Measurements from ENCODE around the gene PRKCH.

DNA sequence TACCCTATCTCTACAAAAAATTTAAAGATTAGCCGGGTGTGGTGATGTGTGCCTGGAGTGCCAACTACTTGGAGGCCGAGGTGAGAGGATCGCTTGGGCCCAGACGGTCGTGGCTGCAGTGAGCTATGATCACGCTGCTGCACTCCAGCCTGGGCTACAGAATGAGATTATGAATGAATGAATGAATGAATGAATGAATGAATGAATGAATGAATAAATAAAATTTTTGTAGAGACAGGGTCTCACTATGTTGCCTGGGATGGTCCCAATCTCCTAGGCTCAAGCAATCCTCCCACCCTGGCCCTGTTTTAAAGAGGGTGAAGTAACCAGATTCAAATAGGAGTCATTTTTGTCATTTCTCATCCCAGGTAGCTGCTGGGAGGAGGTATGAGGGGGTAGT lies 197.7 kb downstream of the PRKCH start:
- no peak for TF ChIP-seq POLR2A (IDR thresholded peaks at IDR 0.05; ENCODE audit: low read depth, low read length)
- no peak for TF ChIP-seq MYC (IDR thresholded peaks at IDR 0.05; ENCODE audit: insufficient read depth, insufficient read length, insufficient replicate concordance, low read length, severe bottlenecking)
- no peak for TF ChIP-seq CHD1 (IDR thresholded peaks at IDR 0.05; ENCODE audit: low read depth, low read length)
- TF ChIP-seq E2F8 (IDR thresholded peaks at IDR 0.05; ENCODE audit: low read depth, partially characterized antibody), result no peak
- TF ChIP-seq, protein P1, sequence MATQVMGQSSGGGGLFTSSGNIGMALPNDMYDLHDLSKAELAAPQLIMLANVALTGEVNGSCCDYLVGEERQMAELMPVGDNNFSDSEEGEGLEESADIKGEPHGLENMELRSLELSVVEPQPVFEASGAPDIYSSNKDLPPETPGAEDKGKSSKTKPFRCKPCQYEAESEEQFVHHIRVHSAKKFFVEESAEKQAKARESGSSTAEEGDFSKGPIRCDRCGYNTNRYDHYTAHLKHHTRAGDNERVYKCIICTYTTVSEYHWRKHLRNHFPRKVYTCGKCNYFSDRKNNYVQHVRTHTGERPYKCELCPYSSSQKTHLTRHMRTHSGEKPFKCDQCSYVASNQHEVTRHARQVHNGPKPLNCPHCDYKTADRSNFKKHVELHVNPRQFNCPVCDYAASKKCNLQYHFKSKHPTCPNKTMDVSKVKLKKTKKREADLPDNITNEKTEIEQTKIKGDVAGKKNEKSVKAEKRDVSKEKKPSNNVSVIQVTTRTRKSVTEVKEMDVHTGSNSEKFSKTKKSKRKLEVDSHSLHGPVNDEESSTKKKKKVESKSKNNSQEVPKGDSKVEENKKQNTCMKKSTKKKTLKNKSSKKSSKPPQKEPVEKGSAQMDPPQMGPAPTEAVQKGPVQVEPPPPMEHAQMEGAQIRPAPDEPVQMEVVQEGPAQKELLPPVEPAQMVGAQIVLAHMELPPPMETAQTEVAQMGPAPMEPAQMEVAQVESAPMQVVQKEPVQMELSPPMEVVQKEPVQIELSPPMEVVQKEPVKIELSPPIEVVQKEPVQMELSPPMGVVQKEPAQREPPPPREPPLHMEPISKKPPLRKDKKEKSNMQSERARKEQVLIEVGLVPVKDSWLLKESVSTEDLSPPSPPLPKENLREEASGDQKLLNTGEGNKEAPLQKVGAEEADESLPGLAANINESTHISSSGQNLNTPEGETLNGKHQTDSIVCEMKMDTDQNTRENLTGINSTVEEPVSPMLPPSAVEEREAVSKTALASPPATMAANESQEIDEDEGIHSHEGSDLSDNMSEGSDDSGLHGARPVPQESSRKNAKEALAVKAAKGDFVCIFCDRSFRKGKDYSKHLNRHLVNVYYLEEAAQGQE (IDR thresholded peaks at IDR 0.05; ENCODE audit: low read depth, low read length), result no peak
- TF ChIP-seq, protein P2, sequence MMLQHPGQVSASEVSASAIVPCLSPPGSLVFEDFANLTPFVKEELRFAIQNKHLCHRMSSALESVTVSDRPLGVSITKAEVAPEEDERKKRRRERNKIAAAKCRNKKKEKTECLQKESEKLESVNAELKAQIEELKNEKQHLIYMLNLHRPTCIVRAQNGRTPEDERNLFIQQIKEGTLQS (IDR thresholded peaks at IDR 0.05; ENCODE audit: borderline replicate concordance, extremely low read depth, low read depth, low read length), result no peak
- TF ChIP-seq EZH2 (IDR thresholded peaks at IDR 0.05; ENCODE audit: borderline replicate concordance, control insufficient read depth, low read depth, low read length), result no peak
- no peak for TF ChIP-seq CHD2 (IDR thresholded peaks at IDR 0.05; ENCODE audit: borderline replicate concordance, low read depth, low read length)
- TF ChIP-seq, protein P3, sequence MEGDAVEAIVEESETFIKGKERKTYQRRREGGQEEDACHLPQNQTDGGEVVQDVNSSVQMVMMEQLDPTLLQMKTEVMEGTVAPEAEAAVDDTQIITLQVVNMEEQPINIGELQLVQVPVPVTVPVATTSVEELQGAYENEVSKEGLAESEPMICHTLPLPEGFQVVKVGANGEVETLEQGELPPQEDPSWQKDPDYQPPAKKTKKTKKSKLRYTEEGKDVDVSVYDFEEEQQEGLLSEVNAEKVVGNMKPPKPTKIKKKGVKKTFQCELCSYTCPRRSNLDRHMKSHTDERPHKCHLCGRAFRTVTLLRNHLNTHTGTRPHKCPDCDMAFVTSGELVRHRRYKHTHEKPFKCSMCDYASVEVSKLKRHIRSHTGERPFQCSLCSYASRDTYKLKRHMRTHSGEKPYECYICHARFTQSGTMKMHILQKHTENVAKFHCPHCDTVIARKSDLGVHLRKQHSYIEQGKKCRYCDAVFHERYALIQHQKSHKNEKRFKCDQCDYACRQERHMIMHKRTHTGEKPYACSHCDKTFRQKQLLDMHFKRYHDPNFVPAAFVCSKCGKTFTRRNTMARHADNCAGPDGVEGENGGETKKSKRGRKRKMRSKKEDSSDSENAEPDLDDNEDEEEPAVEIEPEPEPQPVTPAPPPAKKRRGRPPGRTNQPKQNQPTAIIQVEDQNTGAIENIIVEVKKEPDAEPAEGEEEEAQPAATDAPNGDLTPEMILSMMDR (IDR thresholded peaks at IDR 0.05 in 2 of 3, conservative IDR thresholded peaks at IDR 0.05 in 1 of 3; ENCODE audit: control insufficient read depth in 2 of 3, extremely low read depth in 1 of 3, insufficient read depth in 1 of 3, low read depth in 3 of 3, low read length in 3 of 3), result no peak
- no peak for TF ChIP-seq NFXL1 (IDR thresholded peaks at IDR 0.05; ENCODE audit: borderline replicate concordance)
- no peak for TF ChIP-seq EP300 (IDR thresholded peaks at IDR 0.05; ENCODE audit: borderline replicate concordance in 1 of 2, control insufficient read depth in 1 of 2, low read depth in 2 of 2, low read length in 2 of 2)
- TF ChIP-seq SMC3 (IDR thresholded peaks at IDR 0.05; ENCODE audit: borderline replicate concordance, low read length), result no peak
- no peak for TF ChIP-seq SP1 (IDR thresholded peaks at IDR 0.05; ENCODE audit: low read depth, low read length)

Data from GM12878 (cell line).